Stimulated activated CD4-positive, alpha-beta T cell treated with anti-CD3 and anti-CD28 coated beads, Interleukin-1b, Interleukin-23, amount 100 ng/mL, for 48 hours (primary cell): ENCODE measurements around the gene MPZL3.
A peak's percentile ranks its signal among the peaks of the same experiment; 100 is the strongest.

ENCODE experiments used
- DNase-seq: peaks from one replicate; pipeline ENCODE4 v3.0.0-alpha.2; 2020

MPZL3 gene

GRCh38 chr11:118263695-118264568, 11.8 kb upstream of the MPZL3 start, which contains the start of gene MPZL2:
TSS of gene MPZL2 (minus strand) at chr11:118264297. CDS start at chr11:118264153, 144 bp downstream.
- no peak for DNase-seq

GRCh38 chr11:118263112-118263511, 10.9 kb upstream of the MPZL3 start:
- no peak for DNase-seq

DNA sequence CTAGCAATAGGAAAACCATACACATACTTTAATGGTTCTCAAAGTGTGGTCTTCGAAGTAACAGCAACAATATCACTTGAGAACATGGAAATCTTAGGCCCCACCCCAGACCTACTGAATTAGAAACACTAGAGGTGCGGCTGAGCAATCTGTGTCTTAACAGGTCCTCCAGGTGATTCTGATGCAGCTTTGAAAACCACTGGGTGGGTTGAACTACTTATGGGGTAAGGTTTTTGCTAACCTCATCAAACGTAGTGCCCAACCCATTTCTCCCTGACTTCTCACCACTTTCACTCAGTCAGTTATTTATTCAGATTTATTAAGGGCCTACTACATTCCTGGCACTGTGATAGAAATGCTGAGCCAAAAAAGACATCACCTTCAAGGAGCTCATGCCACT, 8.2 kb upstream of the MPZL3 start:
- DNase-seq, result no peak

- DNase-seq, result no peak
These were observed 7.0 kb upstream of the MPZL3 start for GRCh38 chr11:118259138-118259537.

DNA sequence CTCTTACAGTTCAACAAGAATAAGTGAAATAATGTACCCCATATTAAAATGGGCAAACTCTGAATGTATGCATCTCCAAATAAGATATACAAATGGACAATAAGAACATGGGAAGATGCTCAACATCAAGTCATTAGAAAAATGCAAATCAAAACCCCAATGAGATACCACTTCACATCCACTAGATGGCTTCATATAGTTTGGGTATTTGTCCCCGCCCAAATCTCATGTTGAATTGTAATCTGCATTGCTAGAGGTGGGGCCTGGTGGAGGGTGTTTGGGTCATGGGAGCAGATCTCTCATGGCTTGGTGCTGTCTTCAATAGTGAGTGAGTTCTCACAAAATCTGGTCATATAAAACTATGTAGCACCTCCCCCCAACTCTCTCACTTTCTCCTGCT, 6.2 kb upstream of the MPZL3 start:
- DNase-seq, result no peak

DNA sequence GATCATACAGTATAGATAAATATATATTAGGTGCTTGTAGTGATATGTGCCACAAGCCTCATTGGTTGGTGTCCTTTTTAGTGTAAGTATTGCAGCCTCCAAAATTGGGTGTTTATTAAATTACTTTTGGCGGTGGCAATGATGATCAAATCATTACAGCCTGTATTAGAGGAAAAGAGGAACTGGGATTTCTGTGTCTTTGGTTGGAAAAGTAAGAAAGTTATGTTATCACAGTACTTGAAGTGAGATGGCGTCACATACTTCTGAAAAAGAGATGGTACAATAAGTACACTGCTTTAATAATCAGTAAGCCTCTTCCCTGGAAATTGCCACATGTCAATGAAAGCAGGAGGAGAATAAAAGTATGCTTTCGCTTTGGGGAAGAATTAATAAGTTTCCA, 523 bp upstream of the MPZL3 start:
- no peak for DNase-seq

DNA sequence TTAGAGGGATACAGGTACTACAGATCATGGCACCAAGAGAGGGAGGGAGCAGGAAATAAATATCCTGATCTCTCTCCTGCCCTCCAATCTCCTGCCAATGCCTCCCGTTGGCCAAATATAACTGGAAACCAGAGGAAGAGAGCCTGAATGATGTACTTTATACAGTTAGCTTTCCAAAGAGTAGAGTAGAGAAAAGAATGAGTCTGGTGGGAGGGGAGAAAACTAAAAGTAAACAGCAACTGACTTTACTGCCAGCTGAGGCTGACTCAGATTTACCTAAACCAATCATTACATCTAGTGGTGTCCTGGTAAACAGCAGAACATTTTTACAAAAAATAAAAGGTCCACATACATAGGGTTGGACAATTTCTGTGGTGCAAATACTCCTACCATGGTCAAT, 5.1 kb downstream of the MPZL3 start:
- no peak for DNase-seq

GRCh38 chr11:118245936-118246562, 6.1 kb downstream of the MPZL3 start:
- DNase-seq, result no peak

- no peak for DNase-seq
These were observed 8.0 kb downstream of the MPZL3 start for GRCh38 chr11:118243993-118244762.

DNA sequence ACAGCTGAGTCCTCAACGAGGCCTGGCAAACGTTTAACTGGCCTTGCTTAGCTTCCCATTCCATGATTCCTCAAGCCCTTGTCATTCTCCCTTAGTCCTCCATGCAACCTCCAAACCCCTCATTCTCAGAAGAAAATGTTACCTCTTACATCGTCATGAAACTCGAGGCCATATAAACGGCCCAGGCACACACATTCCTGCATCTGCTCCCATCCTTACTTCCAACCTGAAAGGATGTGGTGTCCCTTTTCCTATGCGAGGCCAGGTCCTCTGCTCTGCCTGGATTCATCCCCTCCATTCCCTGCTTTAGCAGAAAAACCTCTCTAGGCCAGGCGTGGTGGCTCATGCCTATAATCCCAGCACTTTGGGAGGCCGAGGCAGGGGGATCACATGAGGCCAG, 9.0 kb downstream of the MPZL3 start:
- no peak for DNase-seq

GRCh38 chr11:118241764-118242098, 10.4 kb downstream of the MPZL3 start:
- DNase-seq, result no peak

DNA sequence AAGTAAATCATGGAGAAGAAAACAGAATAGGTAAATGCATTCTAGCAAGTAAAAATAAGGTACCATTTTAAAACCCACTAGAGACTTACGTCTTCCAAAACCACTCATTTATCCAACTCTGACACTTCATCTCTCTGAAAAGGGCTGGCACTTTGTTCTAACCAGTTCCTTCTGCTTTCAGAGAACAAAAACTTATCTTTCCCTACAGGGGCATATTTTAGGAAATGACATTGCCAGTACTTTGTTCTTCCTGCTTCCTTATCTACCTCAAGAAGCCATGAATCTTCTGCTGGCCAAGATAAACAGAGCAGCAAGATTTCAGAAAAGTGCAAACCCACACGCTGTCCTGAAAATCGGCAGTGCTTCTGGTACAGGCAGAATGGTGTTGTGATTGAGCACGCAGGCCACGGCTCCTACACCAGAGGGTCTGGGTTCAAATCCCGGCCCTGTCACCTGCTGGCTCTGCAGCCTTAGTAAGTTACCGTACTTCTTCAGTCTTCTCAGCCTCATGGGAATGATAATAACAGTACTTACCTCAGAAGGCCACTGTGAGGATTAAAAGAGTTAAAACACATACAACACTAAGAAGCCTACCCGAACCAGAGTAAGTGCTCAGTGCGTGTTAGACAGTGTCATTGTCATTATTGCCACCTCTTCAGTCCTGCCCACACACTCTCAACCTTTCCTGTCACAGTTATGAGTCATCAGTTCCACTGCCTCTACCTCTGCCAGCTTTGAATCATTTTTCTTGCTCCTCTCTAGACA, 11.0 kb downstream of the MPZL3 start:
- DNase-seq, result peak; percentile 81

GRCh38 chr11:118239509-118240205, 12.5 kb downstream of the MPZL3 start:
- DNase-seq, result no peak

DNA sequence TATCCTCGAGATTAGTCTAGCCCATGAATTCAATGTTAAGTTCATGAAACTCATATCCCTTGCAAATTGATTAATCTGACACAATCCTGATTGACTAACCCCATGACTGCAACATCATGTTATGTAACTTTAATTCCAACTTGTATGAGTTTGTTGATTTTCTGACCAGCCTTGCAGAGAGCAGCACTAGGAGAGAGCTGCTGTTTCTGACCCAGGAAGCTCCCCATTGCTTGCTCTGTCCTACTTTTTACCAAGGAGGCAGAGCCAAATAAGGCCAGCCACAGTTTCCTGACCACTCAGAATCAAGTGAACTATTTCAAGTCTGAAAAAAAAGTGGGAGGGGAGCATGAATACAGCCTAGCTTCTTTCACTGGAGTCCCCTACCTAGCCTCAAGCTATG, 13.2 kb downstream of the MPZL3 start:
- no peak for DNase-seq

DNA sequence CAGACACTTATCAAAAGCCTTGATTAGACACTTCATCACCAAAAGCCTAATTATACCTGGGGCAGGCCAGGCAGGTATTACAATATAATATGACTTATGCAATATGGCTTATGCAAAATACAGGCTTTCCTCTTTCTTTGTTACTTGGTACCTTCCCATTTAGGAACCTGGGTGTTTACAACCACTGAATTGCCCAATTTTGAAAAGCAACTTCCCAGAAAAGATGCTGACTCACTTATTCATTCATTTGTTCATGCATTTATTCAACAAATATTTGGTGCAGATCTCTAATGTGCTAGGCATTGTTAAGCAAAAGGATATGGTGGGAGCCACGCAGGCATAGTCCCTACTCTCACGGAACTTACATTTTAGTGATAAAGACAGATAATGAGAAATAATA, 13.7 kb downstream of the MPZL3 start:
- no peak for DNase-seq

GRCh38 chr11:118236170-118236569, 16.0 kb downstream of the MPZL3 start:
- no peak for DNase-seq

DNA sequence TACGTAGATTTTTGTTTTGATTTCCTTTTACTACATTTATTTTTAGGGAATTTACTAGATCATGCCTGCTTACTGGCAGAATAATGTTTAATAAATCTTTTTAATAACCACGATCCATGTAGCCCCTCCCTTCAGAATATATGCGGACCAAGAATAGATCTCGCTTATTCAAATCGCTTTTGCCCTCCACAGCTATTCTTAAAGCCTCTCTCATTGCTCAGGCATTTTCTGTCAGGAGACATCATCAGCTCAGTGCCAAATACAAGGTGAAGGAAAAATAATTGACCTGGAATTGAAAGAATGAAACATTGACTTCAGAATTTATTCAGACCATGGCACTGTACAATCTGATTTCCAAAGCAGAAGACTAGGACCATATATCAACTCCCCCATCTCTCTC, 17.3 kb downstream of the MPZL3 start:
- DNase-seq, result no peak

DNA sequence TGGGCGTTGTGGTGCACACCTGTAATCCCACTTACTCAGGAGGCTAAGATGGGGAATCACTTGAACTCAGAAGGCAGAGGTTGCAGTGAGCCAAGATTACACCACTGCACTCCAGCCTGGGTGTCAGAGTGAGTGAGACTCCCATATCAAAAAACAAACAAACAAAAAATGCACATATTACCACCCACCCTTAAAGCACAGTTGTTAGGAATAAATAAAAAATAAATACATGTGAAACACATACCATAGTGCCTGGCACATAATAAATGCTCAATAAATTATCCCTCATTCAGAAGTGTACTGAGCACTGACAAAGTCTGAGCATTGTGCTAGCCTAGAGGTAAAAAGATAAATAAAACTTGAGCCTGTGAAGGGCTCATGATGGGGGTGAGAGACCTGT, 18.3 kb downstream of the MPZL3 start:
- no peak for DNase-seq

DNA sequence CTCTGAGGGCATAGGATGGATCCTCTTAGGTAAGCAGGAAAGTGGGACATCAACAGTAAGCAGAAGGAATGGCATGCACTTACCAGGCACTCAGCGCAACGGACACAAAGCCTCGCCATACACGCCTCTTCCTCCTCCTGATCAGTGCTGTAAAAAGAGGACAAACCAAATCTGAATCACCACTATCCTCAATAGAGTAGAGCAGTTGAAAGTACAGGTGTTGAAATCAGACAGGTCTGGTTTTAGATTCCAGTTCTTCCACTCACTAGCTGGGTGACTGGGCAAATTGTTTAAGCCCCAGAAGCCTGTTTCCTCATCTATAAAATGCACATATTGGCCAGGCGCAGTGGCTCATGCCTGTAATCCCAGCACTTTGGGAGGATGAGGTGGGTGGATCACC, 18.8 kb downstream of the MPZL3 start:
- no peak for DNase-seq

DNA sequence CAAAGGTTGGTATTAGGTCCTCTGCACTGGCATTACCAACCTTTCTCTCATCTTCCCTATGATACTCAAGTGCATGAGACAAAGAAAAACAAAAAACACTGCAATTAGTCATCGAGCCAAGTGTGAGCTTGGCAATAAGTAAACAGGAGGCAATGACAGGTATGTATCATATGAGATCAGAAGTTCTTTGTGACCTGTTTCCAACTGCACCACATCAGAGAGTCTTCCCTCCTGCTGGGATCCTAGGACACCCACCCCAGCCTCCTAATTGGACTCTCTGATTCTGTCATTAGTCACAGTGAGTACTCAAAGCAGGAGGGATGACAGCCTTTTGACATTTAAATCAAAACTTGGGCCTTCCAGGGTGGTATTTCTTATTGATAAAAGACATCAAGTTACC, 19.5 kb downstream of the MPZL3 start:
- DNase-seq, result peak; percentile 84

GRCh38 chr11:118231461-118231860, 20.7 kb downstream of the MPZL3 start:
- DNase-seq, result no peak

GRCh38 chr11:118230088-118230487, 22.1 kb downstream of the MPZL3 start:
- DNase-seq, result no peak
